ENCODE data around the gene WDR7. TPM values are rescaled to one million over a fixed set of nuclear protein-coding genes. Genes with fewer than 3 reads are reported as not detected.

WDR7 gene
- total RNA-seq, 2 experiments from 2014 or later = 16.0 to 19.0 TPM

DNA sequence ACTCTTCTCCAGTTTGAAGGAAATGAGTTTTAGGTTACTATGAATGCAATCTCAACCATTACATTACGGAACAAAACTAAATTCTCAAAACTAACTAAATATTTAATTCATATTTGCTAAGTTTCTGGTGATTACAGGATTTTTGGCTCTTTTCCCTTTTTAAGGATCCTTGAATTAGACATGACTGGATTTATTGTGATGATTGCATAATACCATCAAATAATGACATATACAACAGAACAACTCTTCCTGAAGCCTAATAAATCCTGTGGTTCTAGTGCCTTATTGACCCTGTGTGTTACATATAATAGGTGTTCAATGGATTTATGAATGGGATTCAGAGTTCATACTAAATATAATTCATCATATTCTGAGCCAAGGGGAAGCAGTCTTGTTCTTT, 90.5 kb downstream of the WDR7 start:
- no peak overlapping the region for H3K27ac Mint-ChIP-seq
- no peaks in the 10 kb centered on the region for H3K27me3 Mint-ChIP-seq
- DNase-seq (no peak), ATAC-seq (no peak)
- ChIA-PET POLR2A (no interaction called here), CTCF (no interaction called here)
- intact Hi-C loops (cut with micrococcal nuclease) = loop anchor here (10.0 kb wide), 1 partner anchor 703 kb away; no protein-coding TSS in a partner anchor
- H3K36me3 Mint-ChIP-seq (ENCODE audit: low read depth) = peaks cover 7% of the 10 kb centered on the region
- no peaks in the 10 kb centered on the region for H3K9me3 Mint-ChIP-seq
- peaks cover 13% of the 10 kb centered on the region for H3K4me1 Mint-ChIP-seq (ENCODE audit: low read depth)
- H3K4me3 Mint-ChIP-seq = no peak overlapping the region
- TF ChIP-seq, protein P1, sequence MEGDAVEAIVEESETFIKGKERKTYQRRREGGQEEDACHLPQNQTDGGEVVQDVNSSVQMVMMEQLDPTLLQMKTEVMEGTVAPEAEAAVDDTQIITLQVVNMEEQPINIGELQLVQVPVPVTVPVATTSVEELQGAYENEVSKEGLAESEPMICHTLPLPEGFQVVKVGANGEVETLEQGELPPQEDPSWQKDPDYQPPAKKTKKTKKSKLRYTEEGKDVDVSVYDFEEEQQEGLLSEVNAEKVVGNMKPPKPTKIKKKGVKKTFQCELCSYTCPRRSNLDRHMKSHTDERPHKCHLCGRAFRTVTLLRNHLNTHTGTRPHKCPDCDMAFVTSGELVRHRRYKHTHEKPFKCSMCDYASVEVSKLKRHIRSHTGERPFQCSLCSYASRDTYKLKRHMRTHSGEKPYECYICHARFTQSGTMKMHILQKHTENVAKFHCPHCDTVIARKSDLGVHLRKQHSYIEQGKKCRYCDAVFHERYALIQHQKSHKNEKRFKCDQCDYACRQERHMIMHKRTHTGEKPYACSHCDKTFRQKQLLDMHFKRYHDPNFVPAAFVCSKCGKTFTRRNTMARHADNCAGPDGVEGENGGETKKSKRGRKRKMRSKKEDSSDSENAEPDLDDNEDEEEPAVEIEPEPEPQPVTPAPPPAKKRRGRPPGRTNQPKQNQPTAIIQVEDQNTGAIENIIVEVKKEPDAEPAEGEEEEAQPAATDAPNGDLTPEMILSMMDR (IDR thresholded peaks at IDR 0.05) = no peak

DNA sequence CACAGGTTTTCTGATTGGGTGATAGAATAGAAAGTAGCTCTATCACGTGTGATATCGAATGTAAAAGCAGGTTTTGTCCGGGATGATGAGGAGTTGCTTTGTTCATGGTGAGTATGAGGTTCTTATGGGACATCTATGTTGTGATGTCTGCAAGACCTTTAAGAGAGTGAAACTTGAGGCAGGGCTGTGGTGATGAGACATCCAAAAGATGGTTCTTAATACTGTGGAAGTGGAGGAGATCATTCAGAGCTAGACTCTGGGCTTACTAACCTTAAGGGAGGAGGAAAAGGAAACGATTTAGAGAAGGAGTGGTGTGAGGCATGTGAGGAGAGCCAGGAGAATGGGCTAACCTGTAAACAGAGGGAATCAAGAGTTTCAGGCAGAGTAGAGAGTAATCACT, 92.0 kb downstream of the WDR7 start:
- POLR2A ChIA-PET = interaction anchor here (0.7 kb wide), 1 partner anchor 92 kb away, joined by 3 read pairs; the partner anchor contains the start of gene WDR7
- no peaks in the 10 kb centered on the region for H3K9me3 Mint-ChIP-seq
- CTCF ChIA-PET = interaction anchor here (0.9 kb wide), 1 partner anchor 815 kb away, joined by 3 read pairs; no protein-coding TSS in a partner anchor

DNA sequence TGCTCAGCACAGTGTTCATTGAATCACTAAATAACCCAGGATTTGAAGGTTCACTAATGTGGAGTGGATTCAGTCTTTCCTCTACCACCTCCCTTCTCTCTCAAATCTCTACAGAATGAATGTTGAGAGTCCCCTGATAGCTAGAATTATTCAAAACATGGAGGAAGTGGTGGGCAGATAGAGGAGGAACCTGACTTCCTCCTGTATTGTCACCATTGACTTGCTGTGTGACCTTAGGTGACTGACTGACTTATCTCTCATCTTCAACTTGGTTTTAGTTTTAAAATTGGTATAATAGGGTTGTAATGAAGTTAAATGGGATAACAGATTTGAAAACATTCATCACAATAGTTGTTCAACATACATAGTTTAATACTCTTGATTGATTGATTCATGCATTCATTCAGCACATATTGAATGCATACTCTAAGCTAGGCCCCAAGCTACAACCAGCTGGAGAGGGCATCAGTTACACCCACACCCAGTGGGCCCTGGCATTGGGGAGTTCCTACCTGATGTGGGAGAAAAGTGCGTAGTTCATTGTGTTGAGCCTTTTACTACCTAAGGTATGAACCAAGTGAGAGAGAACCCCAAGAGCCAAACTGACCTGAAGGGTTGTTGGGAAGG, 96.0 kb downstream of the WDR7 start:
- DNase-seq = peak; percentile 10
- peak overlapping the region; percentile 53 for H3K27ac Mint-ChIP-seq
- H3K27me3 Mint-ChIP-seq = no peaks in the 10 kb centered on the region
- H3K4me1 Mint-ChIP-seq (ENCODE audit: low read depth) = peaks cover 23% of the 10 kb centered on the region
- peak; percentile 87 for ATAC-seq
- intact Hi-C loops (cut with micrococcal nuclease) = loop anchor here (10.0 kb wide), 1 partner anchor 698 kb away; no protein-coding TSS in a partner anchor
- POLR2A ChIA-PET = no interaction called here
- H3K4me3 Mint-ChIP-seq = no peak overlapping the region
- no peaks in the 10 kb centered on the region for H3K9me3 Mint-ChIP-seq
- TF ChIP-seq, protein P1 (IDR thresholded peaks at IDR 0.05) = no peak
- CTCF ChIA-PET = interaction anchor here (0.8 to 1.6 kb wide), 6 partner anchors 20 to 690 kb away, joined by 3 to 6 read pairs (median 4); no protein-coding TSS in a partner anchor
- peaks cover 3% of the 10 kb centered on the region for H3K36me3 Mint-ChIP-seq (ENCODE audit: low read depth)

More for the DNA sequence above, 92.0 kb downstream of the WDR7 start:
- ATAC-seq = peak; percentile 41
- no peak for DNase-seq
- Mint-ChIP-seq H3K4me3 (no peak overlapping the region), H3K36me3 (ENCODE audit: low read depth) (peaks cover 10% of the 10 kb centered on the region), H3K27ac (no peak overlapping the region), H3K4me1 (ENCODE audit: low read depth) (peaks cover 23% of the 10 kb centered on the region), H3K27me3 (no peaks in the 10 kb centered on the region)
- TF ChIP-seq, protein P1 (IDR thresholded peaks at IDR 0.05) = no peak
- intact Hi-C loops (cut with micrococcal nuclease) = loop anchor here (10.0 kb wide), 1 partner anchor 702 kb away; no protein-coding TSS in a partner anchor

DNA sequence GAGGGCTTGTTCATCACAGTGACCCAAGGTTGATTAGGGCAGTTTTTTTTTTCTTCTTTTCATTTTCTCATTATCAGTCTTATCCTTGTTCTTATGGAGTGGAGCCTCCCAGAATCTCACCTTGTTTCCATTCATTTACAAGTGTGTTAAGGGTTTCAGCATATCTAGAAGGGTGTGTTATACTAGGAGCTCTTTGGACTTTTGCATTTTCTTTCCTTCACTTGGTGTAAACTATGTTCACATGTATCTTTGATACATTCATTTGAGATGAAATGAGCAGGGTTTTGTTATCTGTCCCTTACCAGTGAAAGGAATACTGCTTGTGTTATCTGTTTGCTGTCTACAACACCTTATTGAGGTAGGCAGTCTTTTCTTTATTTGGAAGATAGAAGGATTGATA, 96.7 kb downstream of the WDR7 start:
- ChIA-PET CTCF (interaction anchor here (0.6 to 1.6 kb wide), 7 partner anchors 19 to 1151 kb away, joined by 3 to 6 read pairs (median 3); no protein-coding TSS in a partner anchor), POLR2A (no interaction called here)
- intact Hi-C loops (cut with micrococcal nuclease) = loop anchor here (10.0 kb wide), 1 partner anchor 697 kb away; no protein-coding TSS in a partner anchor
- DNase-seq = no peak
- Mint-ChIP-seq H3K4me3 (no peak overlapping the region), H3K9me3 (no peaks in the 10 kb centered on the region), H3K27ac (peak overlapping the region; percentile 53), H3K4me1 (ENCODE audit: low read depth) (peaks cover 23% of the 10 kb centered on the region), H3K27me3 (no peaks in the 10 kb centered on the region), H3K36me3 (ENCODE audit: low read depth) (peaks cover 3% of the 10 kb centered on the region)
- ATAC-seq = no peak
- TF ChIP-seq, protein P1 (IDR thresholded peaks at IDR 0.05) = no peak

DNA sequence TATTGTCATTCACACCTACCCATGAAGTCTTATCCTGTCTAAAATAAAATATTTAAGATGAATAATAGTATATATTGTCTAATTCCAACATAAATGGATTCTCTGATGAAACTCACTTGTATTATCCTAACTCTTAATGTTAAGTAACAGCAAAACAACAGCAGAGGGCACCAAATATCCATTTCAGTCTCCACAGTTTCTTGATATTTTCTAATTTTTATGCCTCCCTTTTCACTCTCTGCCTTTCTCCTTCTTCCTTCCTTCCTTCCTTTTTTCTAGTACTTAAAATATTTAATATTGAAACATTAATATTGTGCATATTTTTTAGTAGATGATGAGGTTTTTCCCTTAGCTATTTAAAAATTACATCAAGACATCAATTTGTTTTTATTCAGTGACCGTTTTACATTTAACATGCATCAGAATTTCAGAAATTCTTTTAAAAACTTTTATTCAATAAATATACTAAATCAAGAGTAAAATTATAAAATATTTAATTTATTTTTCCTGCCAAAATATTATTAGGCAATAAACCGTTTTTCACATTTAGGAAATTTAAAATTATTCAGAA, 97.6 kb downstream of the WDR7 start:
- TF ChIP-seq, protein P1 (IDR thresholded peaks at IDR 0.05) = peak; percentile 61
- intact Hi-C loops (cut with micrococcal nuclease) = loop anchor here (10.0 kb wide), 1 partner anchor 696 kb away; no protein-coding TSS in a partner anchor
- no peak overlapping the region for H3K27ac Mint-ChIP-seq
- no peak for ATAC-seq
- H3K4me1 Mint-ChIP-seq (ENCODE audit: low read depth) = peaks cover 23% of the 10 kb centered on the region
- H3K36me3 Mint-ChIP-seq (ENCODE audit: low read depth) = peaks cover 3% of the 10 kb centered on the region
- ChIA-PET CTCF (interaction anchor here (0.6 to 0.7 kb wide), 2 partner anchors 689 to 1151 kb away, joined by 3 read pairs; no protein-coding TSS in a partner anchor), POLR2A (no interaction called here)
- H3K9me3 Mint-ChIP-seq = no peaks in the 10 kb centered on the region
- no peaks in the 10 kb centered on the region for H3K27me3 Mint-ChIP-seq
- H3K4me3 Mint-ChIP-seq = no peak overlapping the region
- DNase-seq = peak; percentile 15

Data from activated CD8-positive, alpha-beta T cell treated with anti-CD3 and anti-CD28 coated beads for 36 hours (primary cell).